HCT116 (cell line): ENCODE results near the gene MAJIN. TPM values are rescaled to one million over a fixed set of nuclear protein-coding genes. Genes with fewer than 3 reads are reported as not detected.

Source experiments
- ATAC-seq: fragments of 200-7000 bp; cut with Tn5 transposase; 2 replicates; pipeline ENCODE4 v1.9.1; 2020; ENCODE audit warnings: mild to moderate bottlenecking, moderate library complexity
- BruUV-seq: library from RNA; stranded (reverse); fragments of 400-500 nt; replicated peaks from 2 replicates; lab custom pipeline; 2021; lab: Mats Ljungman, UMichigan
- CTCF ChIA-PET: fragments of 300-600 bp; sonication (Branson Sonifier 250); formaldehyde crosslinking; loops from one replicate; lab custom pipeline; 2021; ENCODE audit warnings: antibody characterized with exemption; lab: Charles Lee
- POLR2A ChIA-PET: fragments of 300-600, 350-600 bp; sonication (Branson Sonifier 250); formaldehyde crosslinking; loops from one replicate; lab custom pipeline; 2021; ENCODE audit warnings: antibody characterized with exemption; lab: Charles Lee
- RAD21 ChIA-PET, 2 experiments: fragments of 300-600 bp; sonication (Branson Sonifier 250); formaldehyde crosslinking; loops; one replicate each; lab custom pipeline; 2023; ENCODE audit warnings: low total read pairs in 2 of 2; ENCODE audit not compliant: uncharacterized antibody in 2 of 2, unreplicated experiment in 2 of 2, low non-redundant PET in 1 of 2; lab: Charles Lee
- DNase-seq: peaks from one replicate; pipeline ENCODE4 v3.0.0-alpha.2; 2010; ENCODE audit warnings: low read depth, low spot score
- H2AFZ ChIP-seq: fragments of 200-600 bp; shearing (Covaris generic), sonication (generic); 2 replicates; pipeline ENCODE4 v1.6.1; 2017; ENCODE audit warnings: low read depth, mixed run types, mixed read lengths, antibody characterized with exemption, low read length; ENCODE audit not compliant: poor library complexity, severe bottlenecking
- H3K27ac ChIP-seq: 2 replicates; pipeline ENCODE4 v1.5.1; 2012; ENCODE audit warnings: low read depth, low read length
- H3K27me3 ChIP-seq: fragments of 200-600 bp; sonication (generic); 2 replicates; pipeline ENCODE4 v1.6.1; 2016; ENCODE audit warnings: mixed run types, low read length, mixed read lengths; ENCODE audit not compliant: insufficient read depth
- H3K36me3 ChIP-seq, 2 experiments: fragments of 200-500 bp in 1 of 2; fragments of 200-600 bp in 1 of 2; sonication (Bioruptor generic) in 1 of 2; sonication (generic) in 1 of 2; 2 replicates each; pipeline versions ENCODE4 v1.5.1 to v1.6.1; 2014 to 2016; ENCODE audit warnings: low read length in 2 of 2, inconsistent platforms in 1 of 2, mixed read lengths in 1 of 2, mixed run types in 1 of 2; ENCODE audit not compliant: insufficient read depth in 2 of 2, control insufficient read depth in 1 of 2
- H3K4me1 ChIP-seq, 2 experiments: fragments of 200-600 bp in 1 of 2; sonication (generic) in 1 of 2; 2 replicates each; pipeline versions ENCODE4 v1.5.1 to v1.6.1; 2012 to 2017; ENCODE audit warnings: low read length in 2 of 2, inconsistent platforms in 1 of 2, mild to moderate bottlenecking in 1 of 2, mixed read lengths in 1 of 2, mixed run types in 1 of 2, moderate library complexity in 1 of 2; ENCODE audit not compliant: insufficient read depth in 2 of 2, control insufficient read depth in 1 of 2
- H3K4me2 ChIP-seq: fragments of 200-600 bp; sonication (generic); 2 replicates; pipeline ENCODE4 v1.6.1; 2017; ENCODE audit warnings: mixed run types, low read length, mixed read lengths
- H3K4me3 ChIP-seq, 2 experiments: fragments of 200-600 bp in 1 of 2; sonication (generic) in 1 of 2; replicated peaks in 1 of 2; 2 replicates each; pipeline ENCODE4 v1.5.1; 2011 to 2016; ENCODE audit warnings: low read length in 2 of 2, control low read depth in 1 of 2, low read depth in 1 of 2, mild to moderate bottlenecking in 1 of 2, mixed read lengths in 1 of 2, mixed run types in 1 of 2
- H3K79me2 ChIP-seq: fragments of 200-600 bp; sonication (generic); 2 replicates; pipeline ENCODE4 v1.6.1; 2017; ENCODE audit warnings: mild to moderate bottlenecking, mixed run types, low read length, moderate library complexity, mixed read lengths; ENCODE audit not compliant: insufficient read depth
- H3K9ac ChIP-seq: fragments of 200-600 bp; sonication (generic); 2 replicates; pipeline ENCODE4 v1.6.1; 2016; ENCODE audit warnings: low read length, mixed read lengths
- H3K9me2 ChIP-seq: fragments of 200-600 bp; sonication (generic), shearing (Covaris generic); 2 replicates; pipeline ENCODE4 v1.6.1; 2017; ENCODE audit warnings: mixed run types, mild to moderate bottlenecking, moderate library complexity; ENCODE audit not compliant: insufficient read depth
- H3K9me3 ChIP-seq, 2 experiments: fragments of 200-500 bp in 1 of 2; fragments of 200-600 bp in 1 of 2; sonication (Bioruptor generic) in 1 of 2; sonication (generic) in 1 of 2; 2 replicates each; pipeline ENCODE4 v1.6.1; 2014 to 2017; ENCODE audit warnings: low read length in 2 of 2, mixed read lengths in 2 of 2, inconsistent platforms in 1 of 2, low read depth in 1 of 2, mild to moderate bottlenecking in 1 of 2, mixed run types in 1 of 2, moderate library complexity in 1 of 2; ENCODE audit not compliant: control insufficient read depth in 1 of 2, insufficient read depth in 1 of 2
- H4K20me1 ChIP-seq: fragments of 200-600 bp; sonication (generic), shearing (Covaris generic); 2 replicates; pipeline ENCODE4 v1.6.1; 2017; ENCODE audit warnings: mixed run types, mild to moderate bottlenecking, moderate library complexity; ENCODE audit not compliant: insufficient read depth
- EZH2 ChIP-seq: fragments of 200-600 bp; sonication (generic); IDR thresholded peaks from 2 replicates; pipeline ENCODE4 v1.6.1; 2017; ENCODE audit warnings: antibody characterized with exemption, mixed run types
- EZH2phosphoT487 ChIP-seq: fragments of 200-600 bp; IDR thresholded peaks from 2 replicates; pipeline ENCODE4 v1.6.1; 2018; ENCODE audit warnings: antibody characterized with exemption, borderline replicate concordance
- FOSL1 ChIP-seq: IDR thresholded peaks from 2 replicates; pipeline ENCODE4 v1.6.1; 2012; ENCODE audit warnings: low read depth
- MAX ChIP-seq: IDR thresholded peaks from 2 replicates; pipeline ENCODE4 v1.6.1; 2012
- POLR2A ChIP-seq: IDR thresholded peaks from 2 replicates; pipeline ENCODE4 v1.7.0; 2011; ENCODE audit warnings: borderline replicate concordance; ENCODE audit not compliant: insufficient read depth, insufficient read length; ENCODE audit errors: extremely low read depth
- POLR2AphosphoS5 ChIP-seq: IDR thresholded peaks from 2 replicates; pipeline ENCODE4 v1.6.1; 2011; ENCODE audit warnings: mild to moderate bottlenecking, low read depth, low read length, moderate library complexity
- RAD21 ChIP-seq: IDR thresholded peaks from 2 replicates; pipeline ENCODE4 v1.6.1; 2012; ENCODE audit warnings: low read depth, mild to moderate bottlenecking
- SP1 ChIP-seq: IDR thresholded peaks from 2 replicates; pipeline ENCODE4 v1.6.1; 2012; ENCODE audit warnings: low read depth
- ZBTB33 ChIP-seq: IDR thresholded peaks from 2 replicates; pipeline ENCODE4 v1.6.1; 2011; ENCODE audit warnings: mild to moderate bottlenecking, low read length, moderate library complexity; ENCODE audit not compliant: insufficient replicate concordance; ENCODE audit errors: extremely low read depth
- ZFX ChIP-seq: fragments of 450-650 bp; IDR thresholded peaks from 2 replicates; pipeline ENCODE4 v1.6.1; 2017
- intact Hi-C: fragments of 100-400 bp; cut with micrococcal nuclease; formaldehyde crosslinking; loops from 2 replicates; pipeline ENCODE4 v1.10.0; 2022
- total RNA-seq: library from RNA; stranded (reverse); gene quantifications from one replicate; pipeline ENCODE4 v1.2.1, GENCODE V29; 2021; ENCODE audit not compliant: unreplicated experiment

The MAJIN gene
- total RNA-seq, 1 experiment from 2014 or later, result not detected

- DNase-seq (no peak), ATAC-seq (no peak; the same call in 1 of the 2 replicates)
- RAD21 ChIA-PET, result no interaction called here
- Histone ChIP-seq H3K79me2 (no peaks in the 10 kb centered on the region), H3K27me3 (no peaks in the 10 kb centered on the region), H3K27ac (no peak overlapping the region), H4K20me1 (no peaks in the 10 kb centered on the region), H3K4me2 (no peak overlapping the region), H3K4me1 (peaks cover 0 to 10% of the 10 kb centered on the region in 2 experiments; a peak in 2 of 4 replicates), H3K9ac (no peak overlapping the region), H3K9me3 (no peaks in the 10 kb centered on the region), H3K4me3 (no peak overlapping the region), H3K36me3 (no peaks in the 10 kb centered on the region; a peak in 1 of 4 replicates), H3K9me2 (no peaks in the 10 kb centered on the region), H2AFZ (no peak overlapping the region)
- intact Hi-C loops, result no loop called here
- no TSS peak for BruUV-seq
- no peak for TF ChIP-seq ZFX
- no peak for TF ChIP-seq POLR2AphosphoS5
- TF ChIP-seq RAD21, result no peak
- no peak for TF ChIP-seq EZH2
- TF ChIP-seq MAX, result no peak
- no peak for TF ChIP-seq POLR2A
- TF ChIP-seq EZH2phosphoT487, result no peak
- TF ChIP-seq SP1, result no peak
- TF ChIP-seq FOSL1, result no peak
- POLR2A ChIA-PET, result no interaction called here
- CTCF ChIA-PET, result no interaction called here
Measured at GRCh38 chr11:64902102-64902900, 69.6 kb downstream of the MAJIN start.

GRCh38 chr11:64900774-64901173 lies 71.1 kb downstream of the MAJIN start:
- ATAC-seq (0 out of 2 replicates have a peak, but pooled peaks have one; percentile 2), DNase-seq (no peak)
- no TSS peak for BruUV-seq
- Histone ChIP-seq H3K9me2 (no peaks in the 10 kb centered on the region), H3K9ac (peak overlapping the region; percentile 37), H3K79me2 (no peaks in the 10 kb centered on the region), H3K9me3 (no peaks in the 10 kb centered on the region), H3K4me2 (peak overlapping the region; percentile 30), H3K36me3 (no peaks in the 10 kb centered on the region)
- ChIA-PET CTCF (interaction anchor here (1.4 kb wide), 1 partner anchor 13 kb away, joined by 4 read pairs; no protein-coding TSS in a partner anchor), RAD21 (no interaction called here)
- intact Hi-C loops, result no loop called here
- TF ChIP-seq SP1 (no peak), ZBTB33 (no peak)
- TF ChIP-seq, all 23 proteins: peak for 0
- no peaks in the 10 kb centered on the region for H4K20me1 ChIP-seq
- no peak overlapping the region for H2AFZ ChIP-seq
- no peak overlapping the region for H3K27ac ChIP-seq
- POLR2A ChIA-PET, result no interaction called here
- H3K27me3 ChIP-seq, result no peaks in the 10 kb centered on the region
- no peak overlapping the region for H3K4me3 ChIP-seq
- peaks cover 0 to 10% of the 10 kb centered on the region in 2 experiments; a peak in 2 of 4 replicates for H3K4me1 ChIP-seq
